Measurements from ENCODE around the gene AAK1.
"Not testable (repeated sequence)": the region's sequence is repeated elsewhere in the genome, so short reads cannot be mapped to it uniquely, and the experiment has no call there.

Gene AAK1

DNA sequence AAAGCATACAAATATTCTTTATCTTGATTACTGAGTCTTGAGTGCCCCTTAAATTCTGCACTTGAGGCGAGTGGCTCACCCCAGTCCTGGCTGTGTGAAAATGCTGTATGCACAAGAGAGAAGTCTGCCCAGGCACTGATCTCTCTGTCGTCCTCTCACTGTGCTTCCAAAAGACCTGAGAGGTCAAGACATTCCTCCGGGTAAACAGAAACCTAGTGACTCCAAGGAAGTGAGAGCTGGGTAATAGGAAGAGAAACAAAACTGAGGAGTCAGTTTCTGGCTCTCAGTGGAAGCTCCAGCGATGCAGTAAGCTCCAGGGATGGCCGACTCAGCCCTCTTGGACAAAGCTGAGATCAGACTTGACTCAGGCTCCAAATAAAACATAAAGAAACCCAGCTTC is 70.9 kb downstream of the AAK1 start:
- peak; percentile 56 for DNase-seq (ENCODE audit: low spot score)

- DNase-seq (ENCODE audit: low spot score), result no peak
These were observed 72.3 kb downstream of the AAK1 start for GRCh38 chr2:69571189-69571588.

- no peak for DNase-seq (ENCODE audit: low spot score)
These were observed 73.1 kb downstream of the AAK1 start for GRCh38 chr2:69570474-69570873.

DNA sequence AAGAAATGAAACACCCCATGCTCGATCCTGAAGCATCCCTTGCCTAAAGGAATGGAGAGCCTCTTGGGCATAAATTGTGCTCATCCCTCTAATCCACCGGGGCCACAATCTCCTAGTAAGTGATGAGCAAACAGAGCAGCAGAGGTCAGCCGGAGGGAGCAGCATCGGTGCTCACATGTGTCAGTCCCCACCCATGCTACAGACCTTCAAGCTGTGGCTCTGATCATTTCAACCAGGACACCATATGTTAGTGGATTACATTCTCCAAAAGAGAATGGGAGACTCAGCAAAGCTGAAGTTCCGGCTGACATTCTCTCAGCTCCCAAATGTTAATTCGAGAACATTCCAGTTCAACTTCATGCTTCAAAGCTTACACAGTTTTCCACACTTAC is 75.6 kb downstream of the AAK1 start:
- DNase-seq (ENCODE audit: low spot score), result no peak

DNA sequence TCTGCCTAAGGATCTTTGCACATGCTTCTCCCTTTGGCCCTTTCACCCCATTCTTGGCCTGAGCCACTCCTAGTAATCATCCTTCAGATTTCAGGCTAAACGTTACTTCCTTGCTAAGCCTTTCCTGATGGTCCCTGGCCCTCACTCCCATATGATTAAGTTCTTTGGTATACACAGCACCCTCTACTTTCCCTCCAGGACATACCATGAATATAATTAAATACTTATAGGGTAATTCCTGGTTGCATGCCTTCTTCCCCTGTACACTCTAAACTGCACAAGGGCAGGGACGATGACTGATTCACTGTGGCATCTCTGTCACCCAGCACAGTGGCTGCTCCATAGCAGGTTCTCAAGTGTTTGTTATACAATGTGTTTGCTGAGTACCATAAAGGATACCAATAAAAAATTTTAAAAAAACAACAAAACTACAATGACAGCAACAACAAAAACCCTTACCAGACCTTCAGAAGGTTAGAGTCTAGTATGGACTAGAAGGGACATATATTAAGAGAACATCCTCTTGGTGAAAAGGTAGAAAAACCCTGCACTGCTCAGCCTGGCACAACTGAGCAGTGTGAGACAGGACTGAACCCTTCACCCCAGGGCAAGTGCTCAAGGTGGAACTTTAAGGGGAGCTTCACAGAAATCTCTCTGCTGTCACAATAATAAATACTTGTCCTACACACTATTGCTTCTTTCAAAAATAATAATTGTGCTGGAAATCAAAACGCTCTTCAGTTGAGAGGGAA is 76.2 kb downstream of the AAK1 start:
- DNase-seq (ENCODE audit: low spot score), result peak; percentile 47

- DNase-seq (ENCODE audit: low spot score), result no peak
These were observed 76.9 kb downstream of the AAK1 start for GRCh38 chr2:69566669-69567068.

- no peak for DNase-seq (ENCODE audit: low spot score)
These were observed 78.1 kb downstream of the AAK1 start for GRCh38 chr2:69565431-69565839.

GRCh38 chr2:69564604-69565003 is 78.9 kb downstream of the AAK1 start:
- no peak for DNase-seq (ENCODE audit: low spot score)

DNA sequence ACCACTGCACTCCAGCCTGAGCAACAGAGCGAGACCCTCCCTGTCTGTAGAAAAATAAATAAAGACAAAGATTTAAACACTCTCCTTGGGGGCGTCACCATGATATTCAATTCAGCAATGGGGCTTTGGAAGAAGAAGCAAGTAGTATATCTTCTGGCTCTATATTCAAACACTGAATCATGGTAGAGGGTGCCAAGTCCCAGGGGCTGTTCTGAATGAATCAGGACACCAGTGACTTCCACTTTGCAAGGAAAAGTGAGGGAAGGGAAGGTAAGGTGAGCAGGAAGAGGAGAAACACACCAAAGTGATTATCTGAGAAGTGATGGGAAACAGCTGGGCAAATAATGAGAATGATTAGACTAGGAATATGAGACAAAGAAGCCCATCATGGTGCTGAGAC is 80.5 kb downstream of the AAK1 start:
- no peak for DNase-seq (ENCODE audit: low spot score)

DNA sequence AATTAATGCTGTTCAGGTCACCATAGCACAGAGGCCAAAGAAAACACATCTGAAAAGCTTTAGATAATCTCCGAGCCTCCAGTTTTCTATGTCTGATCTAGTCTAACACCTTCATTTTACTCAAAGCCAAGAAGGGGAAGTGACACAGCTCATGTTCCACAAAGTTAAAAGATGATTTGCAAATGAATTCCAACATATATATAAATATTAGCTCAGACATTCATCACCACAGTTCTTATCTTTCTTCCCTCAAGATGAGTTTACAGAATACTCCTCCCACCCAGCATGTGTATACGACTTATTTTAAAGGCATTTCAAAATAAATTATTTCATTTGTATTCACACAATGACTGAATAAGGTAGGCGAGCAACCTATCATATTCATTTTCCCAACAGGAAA is 82.4 kb downstream of the AAK1 start:
- DNase-seq (ENCODE audit: low spot score), result no peak

- DNase-seq (ENCODE audit: low spot score), result no peak
These were observed 83.4 kb downstream of the AAK1 start for GRCh38 chr2:69560147-69560482.

DNA sequence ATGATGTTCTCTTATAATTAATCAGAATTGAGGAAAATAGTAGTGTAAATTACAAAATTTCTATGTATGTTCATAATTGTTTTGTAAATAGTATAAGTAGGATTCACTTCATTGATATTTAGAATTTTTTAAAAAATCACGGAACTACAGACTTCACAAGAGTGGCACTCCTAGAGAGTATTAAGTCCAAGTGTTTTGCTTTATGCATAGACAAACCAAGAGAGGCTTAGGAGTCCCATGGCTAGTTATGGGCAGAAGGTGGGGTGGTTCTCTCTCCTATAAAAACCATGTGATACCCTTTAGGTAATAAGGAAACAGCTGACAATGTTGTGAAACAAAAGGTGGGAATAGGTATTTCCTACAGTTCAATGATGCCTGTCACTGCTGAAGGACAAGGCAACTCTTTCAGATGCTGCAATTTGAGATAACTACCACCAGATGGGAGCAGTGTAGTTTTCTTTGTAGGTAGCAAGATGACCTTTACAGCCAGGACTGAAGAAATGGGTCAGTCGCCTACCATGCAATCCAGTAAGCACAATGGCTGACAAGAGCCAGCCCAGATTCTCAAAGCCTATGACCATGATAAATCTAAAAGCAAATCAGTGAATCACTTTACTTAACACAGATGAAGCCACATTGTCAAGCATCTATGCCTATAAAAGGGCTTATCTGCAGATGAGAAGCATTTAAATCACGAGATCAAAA is 83.9 kb downstream of the AAK1 start:
- no peak for DNase-seq (ENCODE audit: low spot score)

DNA sequence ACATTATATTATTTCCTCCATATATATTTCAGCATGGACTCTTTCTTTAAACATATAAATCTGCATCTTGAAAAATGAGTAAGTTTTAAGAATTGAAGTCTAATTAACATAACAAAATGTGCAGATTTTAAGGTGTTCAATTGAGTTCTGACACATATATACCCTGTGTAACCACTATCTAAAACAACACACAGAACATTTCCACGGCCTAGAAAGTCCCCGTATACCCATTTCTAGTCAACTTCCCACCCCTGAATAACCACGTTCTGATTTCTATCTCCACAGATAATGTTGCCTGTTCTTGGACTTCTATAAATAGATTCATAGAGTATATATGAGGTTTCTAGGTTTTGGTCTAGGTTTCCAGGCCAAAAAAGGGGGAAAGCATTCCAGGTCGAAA is 87.5 kb downstream of the AAK1 start:
- no peak for DNase-seq (ENCODE audit: low spot score)

DNA sequence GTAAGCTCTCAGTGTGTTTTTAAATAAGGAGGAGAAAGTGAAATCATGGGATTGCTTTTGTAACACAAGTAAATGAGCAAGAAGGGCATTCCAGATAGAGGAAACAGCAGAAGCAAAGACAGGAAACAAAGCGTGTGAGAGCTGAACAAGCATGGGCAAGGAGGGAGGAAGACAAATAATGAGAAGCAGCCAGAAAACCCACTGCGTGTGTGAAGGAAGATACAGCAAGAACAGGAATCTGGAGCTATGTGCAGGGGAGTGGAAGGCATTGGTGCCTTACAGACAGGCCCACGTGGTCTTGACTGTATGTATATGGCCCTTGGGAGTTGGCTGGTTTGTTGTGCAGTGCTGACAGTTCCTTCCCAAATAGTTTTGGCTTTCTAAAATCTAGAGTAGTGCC is 88.6 kb downstream of the AAK1 start:
- DNase-seq (ENCODE audit: low spot score), result no peak

DNA sequence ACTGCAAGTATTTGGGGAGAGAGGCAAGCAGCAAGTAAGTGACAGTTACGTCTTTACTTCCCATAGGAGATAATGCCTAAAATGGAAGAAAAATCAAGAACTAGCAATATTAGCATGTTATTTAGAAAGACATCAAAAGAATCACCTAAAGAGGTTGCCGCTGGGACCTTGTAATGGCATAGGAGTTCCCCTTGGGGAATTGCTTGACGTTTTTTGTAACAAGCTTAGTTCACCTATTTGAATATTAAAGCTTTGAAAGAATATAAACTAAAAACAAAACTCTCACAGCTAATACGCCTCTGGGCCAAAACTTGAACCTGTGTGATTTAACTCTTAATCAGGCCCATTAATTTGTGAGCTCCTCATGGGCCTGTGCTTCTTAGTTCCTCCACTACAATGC is 89.0 kb downstream of the AAK1 start:
- no peak for DNase-seq (ENCODE audit: low spot score)

- no peak for DNase-seq (ENCODE audit: low spot score)
These were observed 89.5 kb downstream of the AAK1 start for GRCh38 chr2:69553991-69554390.

DNA sequence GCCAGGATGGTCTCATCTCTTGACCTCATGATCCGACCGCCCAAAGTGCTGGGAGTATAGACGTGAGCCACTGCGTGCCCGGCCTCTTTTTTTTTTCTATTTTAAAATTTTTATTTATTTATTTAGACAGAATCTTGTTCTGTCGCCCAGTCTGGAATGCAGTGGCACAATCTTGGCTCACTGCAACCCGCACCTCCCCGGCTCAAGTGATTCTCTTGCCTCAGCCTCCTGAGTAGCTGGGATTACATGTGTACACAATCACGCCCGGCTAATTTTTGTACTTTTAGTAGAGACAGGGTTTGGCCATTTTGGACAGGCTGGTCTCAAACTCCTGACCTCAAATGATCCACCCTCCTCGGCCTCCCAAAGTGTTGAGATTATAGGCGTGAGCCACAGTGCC is 93.0 kb downstream of the AAK1 start:
- not testable (repeated sequence) for DNase-seq (ENCODE audit: low spot score)

DNA sequence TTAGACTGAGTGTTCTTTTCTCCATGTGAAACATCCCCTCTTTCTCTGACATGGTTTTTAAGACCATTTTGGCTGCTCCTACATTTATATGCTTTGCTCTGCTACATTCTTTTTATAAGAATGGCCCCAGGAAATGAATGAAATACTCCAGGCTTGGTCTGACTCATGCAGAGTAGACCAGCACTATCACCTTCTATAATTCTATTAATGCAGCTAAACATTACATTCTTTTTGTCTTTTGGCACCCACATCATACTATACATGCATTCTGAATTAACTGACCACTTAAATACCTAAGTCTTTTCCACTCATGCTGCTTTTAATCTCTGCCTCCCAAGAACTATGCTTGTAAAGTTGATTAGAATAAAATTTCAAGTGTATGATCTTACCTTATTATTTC is 94.1 kb downstream of the AAK1 start:
- DNase-seq (ENCODE audit: low spot score), result peak; percentile 42

DNA sequence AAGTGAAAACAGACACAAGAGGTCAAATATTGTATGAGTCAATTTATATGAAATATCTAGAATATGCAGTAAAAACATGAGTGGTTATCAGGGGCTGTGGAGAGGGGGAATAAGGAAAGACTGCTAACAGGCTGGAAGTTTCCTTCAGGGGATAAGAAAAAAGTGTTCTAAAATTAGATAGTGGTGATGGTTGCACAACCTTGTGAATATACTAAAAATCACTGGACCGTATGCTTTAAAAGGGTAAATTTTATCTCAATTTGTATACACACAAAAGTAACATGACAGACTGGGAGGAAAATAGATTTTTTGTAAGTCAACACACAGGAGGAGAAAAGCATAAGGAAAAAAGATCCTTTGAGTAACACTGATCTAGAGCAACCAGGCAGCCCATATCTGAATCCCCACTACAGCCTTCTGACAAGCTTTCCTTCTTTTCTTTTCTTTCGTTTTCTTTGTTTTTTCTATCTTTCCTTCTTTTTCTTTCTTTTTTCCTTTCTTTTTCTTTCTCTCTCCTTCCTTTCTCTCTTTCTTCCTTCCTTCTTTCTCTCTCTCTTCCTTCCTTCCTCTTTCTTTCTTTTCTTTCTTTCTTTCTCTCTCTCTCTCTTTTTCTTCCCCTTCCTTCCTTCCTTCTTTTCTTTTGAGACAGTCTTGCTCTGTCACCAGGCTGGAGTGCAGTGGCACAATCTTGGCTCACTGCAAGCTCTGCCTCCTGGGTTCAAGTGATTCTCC is 95.4 kb downstream of the AAK1 start:
- DNase-seq (ENCODE audit: low spot score), result no peak

DNA sequence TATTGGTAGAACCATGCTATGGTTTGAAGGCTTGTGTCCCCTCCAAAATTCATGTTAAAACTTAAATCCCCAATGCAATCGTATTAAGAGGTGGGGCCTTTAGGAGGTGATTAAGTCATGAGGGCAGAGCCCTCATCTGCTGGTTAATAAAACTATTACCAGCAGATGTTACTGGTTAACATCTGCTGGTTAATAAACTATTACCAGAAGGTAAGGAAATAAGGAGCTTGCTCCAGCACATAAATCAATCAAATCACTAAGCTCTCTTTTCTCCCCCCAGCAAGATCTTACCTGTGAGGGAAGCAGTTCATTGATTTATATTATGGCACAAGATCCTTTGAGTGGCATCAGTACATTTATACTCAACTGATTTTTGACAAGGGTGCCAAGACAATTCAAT is 96.9 kb downstream of the AAK1 start:
- no peak for DNase-seq (ENCODE audit: low spot score)

- no peak for DNase-seq (ENCODE audit: low spot score)
These were observed 98.0 kb downstream of the AAK1 start for GRCh38 chr2:69545477-69545932.

- DNase-seq (ENCODE audit: low spot score), result no peak
These were observed 98.6 kb downstream of the AAK1 start for GRCh38 chr2:69544951-69545350.

GRCh38 chr2:69539549-69539908 is 104.0 kb downstream of the AAK1 start:
- DNase-seq (ENCODE audit: low spot score), result no peak
